ENCODE results near the gene IDUA.
"Not testable (repeated sequence)": the region's sequence is repeated elsewhere in the genome, so short reads cannot be mapped to it uniquely, and the experiment has no call there.

Gene IDUA

GRCh38 chr4:1033840-1034551 is 47.2 kb downstream of the IDUA start:
- no peak for DNase-seq

- DNase-seq, result no peak
Observed at GRCh38 chr4:1035510-1035909, 48.7 kb downstream of the IDUA start.

- DNase-seq, result no peak
Observed at GRCh38 chr4:1036095-1036494, 49.3 kb downstream of the IDUA start.

GRCh38 chr4:1036976-1037810 is 50.3 kb downstream of the IDUA start:
- DNase-seq, result no peak

- no peak for DNase-seq
Observed at GRCh38 chr4:1038948-1039492, 52.2 kb downstream of the IDUA start.

- DNase-seq, result no peak
Observed at GRCh38 chr4:1039493-1040343, 52.9 kb downstream of the IDUA start.

- DNase-seq, result no peak
Observed at GRCh38 chr4:1040344-1041146, 53.7 kb downstream of the IDUA start.

- no peak for DNase-seq
Observed at GRCh38 chr4:1041147-1041935, 54.5 kb downstream of the IDUA start.

GRCh38 chr4:1041936-1042330 is 55.1 kb downstream of the IDUA start:
- DNase-seq, result no peak

GRCh38 chr4:1042352-1043055 is 55.7 kb downstream of the IDUA start:
- no peak for DNase-seq

- DNase-seq, result no peak
Observed at GRCh38 chr4:1043162-1043561, 56.3 kb downstream of the IDUA start.

GRCh38 chr4:1043651-1044468 is 57.0 kb downstream of the IDUA start:
- DNase-seq, result no peak

- DNase-seq, result no peak
Observed at GRCh38 chr4:1044469-1045192, 57.8 kb downstream of the IDUA start.

GRCh38 chr4:1045193-1045594 is 58.4 kb downstream of the IDUA start:
- no peak for DNase-seq

- DNase-seq, result no peak
Observed at GRCh38 chr4:1045595-1046201, 58.9 kb downstream of the IDUA start.

GRCh38 chr4:1046581-1047011 is 59.8 kb downstream of the IDUA start:
- not testable (repeated sequence) for DNase-seq

GRCh38 chr4:1047106-1047975 is 60.5 kb downstream of the IDUA start:
- DNase-seq, result no peak
